ENCODE results near the gene FUT9. TPM values are rescaled to one million over a fixed set of nuclear protein-coding genes. Genes with fewer than 3 reads are reported as not detected.

Gene FUT9
- 1 to 10 TPM; 4.6 to 7.5 (median 7.0) TPM for polyA plus RNA-seq (ENCODE audit: insufficient read length in 3 of 3)
- long read RNA-seq, donor 1 = 0 reads
- long read RNA-seq, donor 2 = 0 reads
- long read RNA-seq, donor 3 = 0 reads
- long read RNA-seq, donor 4, full-length matches to known transcripts = 1 of 1 reads
- long read RNA-seq, donor 4, partial matches to known transcripts = 0 of 1 reads
- long read RNA-seq, donor 4, other reads (novel, unspliced or antisense) = 0 of 1 reads
- long read RNA-seq, donor 5 = 0 reads
- long read RNA-seq, donor 6, full-length matches to known transcripts = 1 of 1 reads
- long read RNA-seq, donor 6, partial matches to known transcripts = 0 of 1 reads
- long read RNA-seq, donor 6, other reads (novel, unspliced or antisense) = 0 of 1 reads
- long read RNA-seq, donor 7 = 0 reads
- long read RNA-seq, donor 8 = 0 reads
- long read RNA-seq, donor 9 = 0 reads
- long read RNA-seq, donor 10, full-length matches to known transcripts = 1 of 1 reads
- long read RNA-seq, donor 10, partial matches to known transcripts = 0 of 1 reads
- long read RNA-seq, donor 10, other reads (novel, unspliced or antisense) = 0 of 1 reads
- long read RNA-seq, donor 11, full-length matches to known transcripts = 1 of 1 reads
- long read RNA-seq, donor 11, partial matches to known transcripts = 0 of 1 reads
- long read RNA-seq, donor 11, other reads (novel, unspliced or antisense) = 0 of 1 reads
- long read RNA-seq, donor 12, full-length matches to known transcripts = 1 of 1 reads
- long read RNA-seq, donor 12, partial matches to known transcripts = 0 of 1 reads
- long read RNA-seq, donor 12, other reads (novel, unspliced or antisense) = 0 of 1 reads
- long read RNA-seq, donor 13 = 0 reads
- long read RNA-seq, donor 14 = 0 reads
- long read RNA-seq, donor 15, full-length matches to known transcripts = 2 of 2 reads
- long read RNA-seq, donor 15, partial matches to known transcripts = 0 of 2 reads
- long read RNA-seq, donor 15, other reads (novel, unspliced or antisense) = 0 of 2 reads
- long read RNA-seq, donor 16, full-length matches to known transcripts = 3 of 3 reads
- long read RNA-seq, donor 16, partial matches to known transcripts = 0 of 3 reads
- long read RNA-seq, donor 16, other reads (novel, unspliced or antisense) = 0 of 3 reads

DNA sequence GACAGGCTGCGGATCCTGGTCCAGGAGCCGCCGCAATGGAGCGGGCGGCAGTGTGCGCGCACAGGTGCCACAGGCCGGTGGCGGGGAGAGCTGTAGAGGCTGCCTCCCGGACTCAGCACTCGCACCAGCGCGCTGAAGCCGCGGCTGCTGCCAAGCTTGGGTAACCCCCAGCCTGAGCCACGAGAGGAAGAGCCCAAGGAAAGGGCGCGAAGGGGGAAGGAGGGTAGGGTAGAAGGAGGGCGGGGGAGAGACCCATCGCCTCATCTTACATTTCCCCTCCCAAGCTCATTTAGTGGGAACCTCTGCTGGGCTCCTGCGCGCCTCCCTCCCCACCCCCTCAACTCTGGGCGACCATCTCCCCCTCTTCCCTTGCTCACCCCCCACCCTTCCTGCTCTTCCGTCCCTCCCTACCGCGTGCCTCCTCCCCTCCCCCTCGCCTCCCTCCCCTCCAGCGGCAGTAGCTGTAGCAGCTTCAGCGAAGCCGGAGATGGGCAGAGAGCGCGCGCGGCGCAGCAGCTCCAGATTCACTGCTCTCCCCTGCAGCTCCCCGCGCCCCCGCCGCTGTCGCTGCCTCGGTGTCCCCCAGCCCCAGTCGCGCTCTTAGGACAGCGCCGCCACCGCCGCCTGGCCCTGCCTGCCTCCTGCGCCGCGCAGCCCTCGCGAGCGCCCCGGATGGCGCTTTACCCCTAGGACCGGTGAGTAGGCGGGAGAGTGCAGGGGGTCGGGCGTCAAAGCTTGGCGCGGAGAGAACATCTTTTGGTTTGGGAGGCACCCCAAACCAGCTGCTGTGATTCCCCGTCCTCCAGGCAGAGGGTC, at the start of gene FUT9:
Gene FUT9 (plus strand): TSS at position 457 of the 816 bp plus-strand sequence. CDS start 187,182 bp downstream, outside the sequence.
- peak in 10 of 11 donors; percentile 29 to 57 (median 48) for DNase-seq (ENCODE audit: extremely low read depth in 1 of 11, low read depth in 9 of 11, low spot score in 4 of 11)

DNA sequence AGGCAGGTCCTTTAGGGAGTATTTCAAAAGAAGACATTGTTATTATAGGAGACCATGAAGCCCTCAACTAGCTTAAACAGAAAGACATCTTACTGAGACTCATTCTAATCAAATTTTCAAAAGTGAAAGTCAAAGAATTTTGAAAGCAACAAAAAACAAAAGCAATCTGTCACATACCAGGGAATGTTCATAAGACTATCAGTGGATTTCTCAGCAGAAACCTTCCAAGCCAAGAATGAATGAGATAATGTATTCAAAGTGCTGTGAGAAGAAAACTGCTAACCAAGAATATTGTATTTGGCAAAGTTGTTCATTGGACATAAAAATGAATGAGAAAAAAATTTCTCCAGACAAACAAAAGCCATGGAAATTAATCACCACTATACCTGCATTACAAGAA, 48.2 kb upstream of the FUT9 start:
- no peak for DNase-seq (ENCODE audit: extremely low read depth in 1 of 11, low read depth in 9 of 11, low spot score in 4 of 11)

DNA sequence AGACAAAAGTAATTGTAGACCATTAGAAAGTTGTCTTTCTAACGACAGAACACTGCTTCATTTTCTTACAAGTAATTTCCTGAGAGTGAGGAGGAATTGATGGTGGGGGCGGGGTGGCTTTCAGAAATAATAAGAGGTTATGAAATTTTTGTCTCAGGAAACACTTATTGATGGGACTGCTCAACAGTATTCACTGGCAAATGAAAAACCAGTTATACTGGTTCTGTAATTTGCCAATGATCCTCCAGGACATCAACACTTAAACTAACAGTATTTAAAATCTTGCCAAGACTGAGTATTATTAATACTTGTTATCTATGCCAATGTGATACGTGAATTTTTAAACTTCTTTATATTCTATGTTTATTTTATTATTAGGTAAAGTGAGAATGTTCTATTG, 41.8 kb upstream of the FUT9 start:
- DNase-seq (ENCODE audit: extremely low read depth in 1 of 11, low read depth in 9 of 11, low spot score in 4 of 11) = no peak

DNA sequence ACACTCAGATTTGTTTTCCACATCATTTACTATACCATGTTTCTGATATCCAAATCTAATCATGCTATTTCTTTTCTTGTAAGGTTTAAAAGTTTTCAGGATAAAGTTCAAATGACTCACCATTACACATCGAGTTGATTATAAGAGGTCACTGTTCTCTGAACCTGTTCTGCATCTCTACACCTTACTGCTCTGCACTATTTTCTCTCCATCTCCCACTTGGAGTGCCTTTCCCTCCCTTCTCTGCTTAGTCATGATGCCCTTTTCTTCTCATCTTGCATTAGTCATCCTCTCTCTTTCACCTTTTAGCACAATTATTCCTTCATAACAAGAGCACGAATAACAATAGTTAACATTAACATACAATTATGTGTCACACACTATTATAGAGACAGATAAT, 37.5 kb upstream of the FUT9 start:
- DNase-seq (ENCODE audit: extremely low read depth in 1 of 11, low read depth in 9 of 11, low spot score in 4 of 11) = no peak

DNA sequence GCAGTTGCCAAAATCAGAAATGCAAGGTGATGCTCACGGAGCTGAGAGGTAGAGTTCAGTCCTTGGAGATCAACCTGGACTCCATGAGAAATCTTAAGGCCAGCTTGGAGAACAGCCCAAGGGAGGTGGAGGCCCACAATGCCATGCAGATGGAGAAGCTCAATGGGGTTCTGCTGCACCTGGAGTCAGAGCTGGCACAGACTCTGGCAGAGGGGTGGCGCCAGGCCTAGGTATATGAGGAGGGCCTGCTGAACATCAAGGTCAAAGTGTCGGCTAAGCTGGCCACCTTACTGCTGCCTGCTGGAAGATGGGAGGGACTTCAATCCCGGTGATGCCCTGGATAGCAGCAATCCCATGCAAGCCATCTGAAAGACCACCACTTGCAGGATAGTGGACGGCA, 23.9 kb upstream of the FUT9 start:
- DNase-seq (ENCODE audit: extremely low read depth in 1 of 11, low read depth in 9 of 11, low spot score in 4 of 11) = no peak

DNA sequence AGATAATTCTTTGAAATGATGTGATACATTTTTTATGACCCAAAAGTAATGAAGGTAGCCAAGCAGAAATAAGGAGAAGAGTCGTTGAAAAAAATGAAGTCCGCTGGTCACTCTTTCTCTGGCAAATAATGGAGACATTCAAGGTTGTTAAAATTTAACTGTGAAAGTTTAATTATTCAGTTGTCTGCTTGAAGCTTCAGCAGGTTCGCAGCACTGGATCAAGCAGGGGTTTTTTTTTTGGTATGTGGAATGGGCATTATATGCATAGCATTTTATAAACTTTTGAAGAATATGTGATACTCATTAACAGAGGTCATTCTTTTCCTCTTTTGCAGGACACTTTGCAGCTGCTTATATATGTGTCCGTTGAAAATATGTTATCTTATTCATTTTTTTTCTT, 21.6 kb upstream of the FUT9 start:
- DNase-seq (ENCODE audit: extremely low read depth in 1 of 11, low read depth in 9 of 11, low spot score in 4 of 11) = no peak

DNA sequence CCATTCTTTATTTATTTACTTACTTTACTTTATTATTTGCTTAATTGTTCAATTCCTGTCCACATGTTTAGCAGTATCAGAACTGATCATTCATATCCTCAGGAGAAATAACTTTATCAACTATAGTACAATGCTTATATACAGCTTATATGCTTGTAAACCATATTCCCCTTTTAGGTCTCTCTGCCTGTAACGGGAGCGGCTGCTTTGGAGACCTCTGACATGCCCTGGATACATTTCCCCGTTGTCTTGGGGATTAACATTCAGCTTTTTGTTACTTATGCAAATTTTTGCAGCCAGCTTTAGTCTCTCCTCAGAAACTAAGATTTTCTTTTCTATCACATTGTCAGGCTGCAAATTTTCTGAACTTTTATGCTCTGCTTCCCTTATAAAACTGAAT, 17.6 kb upstream of the FUT9 start:
- no peak for DNase-seq (ENCODE audit: extremely low read depth in 1 of 11, low read depth in 9 of 11, low spot score in 4 of 11)

DNA sequence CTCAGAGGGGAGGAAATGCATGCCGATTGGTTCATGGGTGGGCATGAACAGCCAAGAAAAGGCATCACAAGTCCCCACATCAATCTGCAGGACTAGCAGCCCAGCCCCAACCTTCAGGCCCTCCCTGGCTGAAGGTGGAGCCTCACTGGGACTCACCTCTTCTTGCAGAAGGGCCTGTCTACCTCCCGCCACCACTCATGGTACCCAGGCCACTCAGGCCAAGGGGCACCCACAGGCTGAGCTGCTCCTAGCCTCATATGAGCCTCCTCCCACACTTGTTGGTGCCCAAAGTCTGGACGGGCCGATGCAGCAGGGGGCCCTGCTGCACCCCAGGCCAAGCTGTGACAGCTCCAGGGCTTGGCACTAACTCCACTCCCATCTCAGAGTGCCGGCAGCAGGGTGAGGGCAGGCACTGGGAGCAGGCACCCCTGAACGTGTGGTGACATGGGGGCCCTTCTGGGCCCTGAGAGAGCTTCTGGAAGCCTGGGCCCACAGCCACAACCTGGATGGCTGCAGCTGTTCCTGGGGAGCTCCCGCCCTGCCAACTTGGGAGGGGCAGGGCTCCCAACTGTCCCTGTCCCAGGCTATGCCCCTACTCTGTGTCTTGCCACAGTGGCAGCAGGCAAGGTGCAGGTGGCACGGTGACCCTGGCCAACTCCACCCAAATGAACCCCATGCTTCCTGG, 13.7 kb upstream of the FUT9 start:
- DNase-seq (ENCODE audit: extremely low read depth in 1 of 11, low read depth in 9 of 11, low spot score in 4 of 11) = no peak

DNA sequence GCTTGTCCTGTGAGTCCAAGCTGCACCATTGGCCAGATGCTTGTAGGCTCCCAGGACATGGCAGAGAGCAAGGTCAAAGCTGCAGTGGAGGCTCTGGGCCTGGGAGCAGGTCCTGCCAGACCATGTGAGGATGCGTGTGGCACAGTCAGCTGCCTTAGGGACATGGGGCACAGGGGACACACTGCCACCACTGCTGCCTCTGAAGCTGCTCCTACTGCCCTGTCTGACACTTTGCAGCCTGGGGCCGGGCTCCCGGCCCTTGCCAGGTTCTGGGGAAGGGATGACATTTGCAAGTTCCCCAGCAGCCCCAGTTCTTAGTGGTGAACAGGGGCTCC, 13.2 kb upstream of the FUT9 start:
- DNase-seq (ENCODE audit: extremely low read depth in 1 of 11, low read depth in 9 of 11, low spot score in 4 of 11) = no peak

DNA sequence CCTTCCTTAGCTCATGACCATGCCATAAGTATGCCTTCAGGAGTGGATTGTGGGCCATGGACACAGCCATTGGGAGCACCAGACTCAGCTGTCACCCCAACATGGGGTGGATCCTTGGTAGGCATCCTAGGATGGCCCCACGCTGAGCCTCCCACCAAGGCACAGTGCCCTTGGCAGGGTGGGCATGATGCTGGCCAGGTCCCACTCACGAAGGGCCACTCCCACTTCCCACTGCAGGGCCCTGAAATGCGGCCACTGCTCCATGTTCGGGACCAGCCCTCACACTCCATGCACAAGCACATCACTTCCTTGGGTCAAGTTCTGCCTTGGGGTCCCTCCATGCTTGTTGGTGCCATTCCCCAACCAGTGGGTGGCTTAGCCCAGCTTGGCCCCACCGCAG, 12.9 kb upstream of the FUT9 start:
- no peak for DNase-seq (ENCODE audit: extremely low read depth in 1 of 11, low read depth in 9 of 11, low spot score in 4 of 11)

DNA sequence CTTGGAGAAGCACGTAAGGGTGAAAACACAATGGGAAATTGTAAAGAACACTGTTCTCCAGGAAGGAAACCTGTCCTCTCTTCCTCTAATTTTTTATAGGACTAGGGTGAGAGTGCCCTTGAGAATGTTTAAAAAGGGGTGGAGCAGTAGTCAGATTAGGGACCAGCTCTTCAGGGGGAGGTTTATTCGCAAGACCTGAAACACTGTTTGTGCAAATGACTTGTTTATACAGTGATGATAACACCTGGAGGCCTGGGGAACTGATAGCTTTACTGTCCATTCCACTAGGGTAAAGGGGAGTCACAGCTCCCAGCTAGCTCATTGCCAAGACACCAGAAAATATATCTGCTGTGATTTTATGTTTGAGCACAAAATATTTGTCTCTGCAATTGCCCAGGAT, 8.1 kb upstream of the FUT9 start:
- no peak for DNase-seq (ENCODE audit: extremely low read depth in 1 of 11, low read depth in 9 of 11, low spot score in 4 of 11)

DNA sequence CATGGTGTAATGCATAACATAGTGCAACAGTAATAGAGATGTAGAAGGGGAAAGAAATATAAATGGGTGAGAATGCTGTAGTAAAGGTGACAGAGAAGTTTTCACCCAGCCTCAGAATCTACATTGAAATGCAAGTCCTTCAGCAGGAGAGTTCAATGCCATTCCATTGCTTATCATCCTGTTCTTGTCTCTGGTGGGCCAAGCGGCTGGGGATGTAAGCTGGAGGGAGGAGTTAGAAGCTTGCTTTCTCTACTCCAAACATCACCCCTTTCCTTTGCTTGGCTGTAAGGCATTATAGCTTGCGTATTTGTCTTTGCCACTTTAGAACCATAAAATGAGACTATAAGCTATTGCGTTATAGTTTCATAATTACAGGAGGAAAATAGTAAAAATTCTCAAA, 2.2 kb upstream of the FUT9 start:
- DNase-seq (ENCODE audit: extremely low read depth in 1 of 11, low read depth in 9 of 11, low spot score in 4 of 11) = no peak

DNA sequence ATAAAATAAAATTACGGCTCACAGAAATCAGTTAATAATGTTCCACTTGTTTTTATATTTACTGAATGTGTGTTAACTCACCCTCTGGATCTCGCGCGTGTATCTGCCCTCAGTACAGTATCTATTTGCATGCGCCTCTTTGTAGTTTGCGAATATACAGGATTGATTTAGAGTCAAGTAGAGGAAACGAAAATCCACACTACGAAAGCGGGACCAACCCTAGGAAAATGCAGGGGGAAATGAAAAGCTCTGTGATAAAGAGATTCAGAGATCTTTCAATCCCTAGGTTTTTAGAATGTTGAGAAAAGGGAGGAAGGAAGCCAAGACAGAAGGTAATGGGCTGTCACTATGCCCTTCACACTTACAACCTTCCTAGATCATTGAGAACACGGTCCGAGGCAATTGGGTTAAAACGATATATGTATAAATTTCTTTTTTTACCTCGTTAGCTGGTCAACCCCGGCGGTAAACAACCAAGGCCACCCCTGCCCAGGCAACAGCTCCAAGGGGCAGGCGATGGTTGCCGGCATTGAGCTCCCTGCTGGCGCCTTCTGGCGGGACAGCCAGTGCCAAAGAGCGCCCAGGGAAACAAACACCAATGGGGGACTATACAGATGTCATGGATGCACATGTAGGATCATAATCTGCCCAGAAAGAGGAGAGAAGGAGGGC, 792 bp upstream of the FUT9 start:
- DNase-seq (ENCODE audit: extremely low read depth in 1 of 11, low read depth in 9 of 11, low spot score in 4 of 11) = peak in 4 of 11 donors; percentile 2 to 6 (median 2)

DNA sequence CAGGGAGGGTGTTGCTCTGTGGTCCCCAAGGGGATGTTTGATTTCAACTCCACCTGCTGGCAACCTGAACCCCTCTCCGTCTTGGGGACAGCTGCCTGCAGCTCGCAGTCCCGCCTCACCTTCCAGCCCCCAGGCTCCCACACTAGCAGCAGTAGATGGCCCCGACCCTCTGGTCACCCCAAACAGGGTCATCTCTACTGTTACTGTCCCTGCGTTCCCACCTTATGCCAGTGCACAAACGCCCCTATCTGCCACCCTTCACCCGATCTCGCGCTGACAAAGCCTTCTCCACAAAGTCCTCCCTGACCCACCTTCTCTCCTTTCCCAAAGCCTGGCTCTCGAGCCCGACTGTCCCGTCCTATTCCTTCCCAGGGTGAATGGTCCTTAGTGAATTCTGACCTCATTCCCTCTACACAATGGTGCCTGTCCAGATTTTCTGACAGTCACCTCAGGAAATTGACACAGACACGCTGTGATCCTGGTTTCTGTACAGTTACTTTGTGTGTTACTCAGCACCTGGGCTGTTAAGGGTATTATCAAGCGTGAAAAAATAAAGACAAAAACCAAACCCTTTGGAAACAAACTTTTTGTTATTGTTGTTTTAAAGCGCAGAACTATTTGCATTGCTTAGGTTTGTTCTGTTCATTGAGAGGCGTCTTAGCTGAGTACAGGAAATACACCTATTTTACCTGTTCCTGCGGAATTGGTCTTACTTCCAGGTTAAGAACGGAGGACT, 728 bp downstream of the FUT9 start:
- DNase-seq (ENCODE audit: extremely low read depth in 1 of 11, low read depth in 9 of 11, low spot score in 4 of 11) = peak in 4 of 11 donors; percentile 2 to 7 (median 2)

DNA sequence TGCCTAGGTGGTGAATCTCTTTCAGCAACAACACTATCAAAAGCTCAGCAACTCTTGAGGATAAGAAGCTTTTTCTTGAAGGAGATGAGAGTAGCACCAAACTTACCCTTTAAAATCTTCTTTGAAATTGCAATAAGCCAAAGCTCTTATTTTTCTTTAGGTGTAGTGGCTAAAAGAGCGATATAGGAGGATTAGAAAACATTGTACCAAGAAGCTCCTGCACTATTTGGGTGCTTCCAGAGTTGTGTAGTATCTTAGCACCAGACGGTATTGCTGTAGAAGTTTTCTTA, 1.2 kb downstream of the FUT9 start:
- DNase-seq (ENCODE audit: extremely low read depth in 1 of 11, low read depth in 9 of 11, low spot score in 4 of 11) = no peak

DNA sequence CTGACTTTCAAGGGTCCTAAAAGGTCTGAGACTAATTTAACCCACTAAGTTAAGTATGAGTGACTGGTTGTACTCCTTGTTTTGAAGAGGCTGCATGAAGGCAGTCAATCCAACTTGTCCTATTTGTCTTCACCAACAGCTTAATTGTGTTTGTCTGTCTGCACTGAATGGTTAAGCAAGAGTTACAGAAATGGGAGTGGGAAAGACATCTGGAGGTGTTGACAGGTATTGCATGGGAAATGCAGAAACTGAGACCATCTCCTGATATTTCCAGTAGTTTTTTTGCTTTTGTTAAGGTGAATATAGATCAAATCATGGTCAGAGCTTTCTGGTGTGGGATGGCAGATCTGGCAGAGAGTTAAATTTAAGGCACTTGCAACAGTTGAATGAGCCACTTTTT, 6.5 kb downstream of the FUT9 start:
- no peak for DNase-seq (ENCODE audit: extremely low read depth in 1 of 11, low read depth in 9 of 11, low spot score in 4 of 11)

DNA sequence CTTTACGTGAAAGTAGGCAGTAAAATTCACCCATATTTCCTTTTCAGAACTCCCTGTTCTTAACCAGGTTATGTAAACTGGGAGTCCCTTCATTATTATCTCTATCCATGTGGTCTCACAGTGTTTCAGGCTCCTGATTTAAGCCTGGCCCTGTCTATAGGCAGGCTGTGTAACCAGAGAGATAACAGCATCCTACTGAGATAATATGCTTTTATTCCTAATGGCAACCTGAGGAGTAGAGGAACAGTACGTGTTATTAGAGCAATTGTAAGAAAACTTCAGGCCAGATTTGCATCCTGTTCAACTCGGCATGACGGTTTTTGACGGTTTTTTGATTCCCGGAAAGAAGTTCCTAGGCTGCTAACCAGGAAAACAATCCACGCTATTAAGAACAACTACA, 16.9 kb downstream of the FUT9 start:
- no peak for DNase-seq (ENCODE audit: extremely low read depth in 1 of 11, low read depth in 9 of 11, low spot score in 4 of 11)

DNA sequence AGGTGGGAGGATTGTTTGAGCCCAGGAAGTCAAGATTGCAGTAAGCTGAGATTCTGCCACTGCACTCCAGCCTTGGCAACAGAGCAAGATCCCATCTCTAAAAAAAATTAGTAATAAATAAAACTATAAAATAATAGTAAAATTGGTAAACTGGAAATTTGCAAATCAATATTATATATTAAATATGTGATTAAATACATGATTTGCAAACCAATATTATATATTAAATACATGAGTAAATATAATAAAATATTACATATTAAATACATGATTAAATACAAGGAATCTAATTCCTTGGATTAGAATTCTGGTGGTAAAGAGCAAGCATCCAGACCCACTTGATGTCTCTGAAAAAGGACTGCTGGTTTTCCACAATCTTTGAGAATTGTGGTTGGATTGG, 35.8 kb downstream of the FUT9 start:
- no peak for DNase-seq (ENCODE audit: extremely low read depth in 1 of 11, low read depth in 9 of 11, low spot score in 4 of 11)
